Left ventricle myocardium inferior (tissue), 1 donor: ENCODE data around the gene KCNN2. TPM values are rescaled to one million over a fixed set of nuclear protein-coding genes. Genes with fewer than 3 reads are reported as not detected.

Source experiments
- DNase-seq: peaks from one replicate; pipeline ENCODE4 v3.0.0-alpha.2; 2020
- H3K27ac ChIP-seq: fragments of 200-600 bp; replicated peaks from 2 replicates; pipeline ENCODE4 v1.8.0; 2021
- H3K27me3 ChIP-seq: fragments of 200-600 bp; 2 replicates; pipeline ENCODE4 v1.8.0; 2021; ENCODE audit warnings: low read depth
- H3K36me3 ChIP-seq: fragments of 200-600 bp; 2 replicates; pipeline ENCODE4 v1.8.0; 2021
- H3K4me1 ChIP-seq: fragments of 200-600 bp; 2 replicates; pipeline ENCODE4 v1.8.0; 2021
- H3K4me3 ChIP-seq: fragments of 200-600 bp; 2 replicates; pipeline ENCODE4 v1.8.0; 2021; ENCODE audit warnings: mild to moderate bottlenecking, moderate library complexity
- H3K9me3 ChIP-seq: fragments of 200-600 bp; replicated peaks from 2 replicates; pipeline ENCODE4 v1.8.0; 2021
- intact Hi-C: fragments of 100-400 bp; cut with micrococcal nuclease; formaldehyde crosslinking; loops from one replicate; pipeline ENCODE4 v1.11.0; 2022
- total RNA-seq: library from RNA; stranded (reverse); fragmentation: NEBNext Ultra II Directional; extraction: Animal tissue kit (Norgen Biotek cat#: 25700); gene quantifications from one replicate; pipeline ENCODE4 v1.2.1, GENCODE V29; 2021
- TF ChIP-seq, protein P1 (sequence below): fragments of 200-600 bp; IDR thresholded peaks from 2 replicates; pipeline ENCODE4 v1.8.0; 2021; ENCODE audit warnings: antibody characterized with exemption, mild to moderate bottlenecking, borderline replicate concordance
- donor health status: DM: no; HTN: yes; CAD: no; lungs with severe emphysema.

The KCNN2 gene
- total RNA-seq, 1 donor from 2014 or later: 7.2 TPM

- no peaks in the 10 kb centered on the region for H3K27me3 ChIP-seq
- H3K9me3 ChIP-seq: no peaks in the 10 kb centered on the region
- DNase-seq: no peak
- no peak overlapping the region for H3K27ac ChIP-seq
- H3K4me3 ChIP-seq: no peak overlapping the region
- no peaks in the 10 kb centered on the region for H3K4me1 ChIP-seq
- TF ChIP-seq, protein P1, sequence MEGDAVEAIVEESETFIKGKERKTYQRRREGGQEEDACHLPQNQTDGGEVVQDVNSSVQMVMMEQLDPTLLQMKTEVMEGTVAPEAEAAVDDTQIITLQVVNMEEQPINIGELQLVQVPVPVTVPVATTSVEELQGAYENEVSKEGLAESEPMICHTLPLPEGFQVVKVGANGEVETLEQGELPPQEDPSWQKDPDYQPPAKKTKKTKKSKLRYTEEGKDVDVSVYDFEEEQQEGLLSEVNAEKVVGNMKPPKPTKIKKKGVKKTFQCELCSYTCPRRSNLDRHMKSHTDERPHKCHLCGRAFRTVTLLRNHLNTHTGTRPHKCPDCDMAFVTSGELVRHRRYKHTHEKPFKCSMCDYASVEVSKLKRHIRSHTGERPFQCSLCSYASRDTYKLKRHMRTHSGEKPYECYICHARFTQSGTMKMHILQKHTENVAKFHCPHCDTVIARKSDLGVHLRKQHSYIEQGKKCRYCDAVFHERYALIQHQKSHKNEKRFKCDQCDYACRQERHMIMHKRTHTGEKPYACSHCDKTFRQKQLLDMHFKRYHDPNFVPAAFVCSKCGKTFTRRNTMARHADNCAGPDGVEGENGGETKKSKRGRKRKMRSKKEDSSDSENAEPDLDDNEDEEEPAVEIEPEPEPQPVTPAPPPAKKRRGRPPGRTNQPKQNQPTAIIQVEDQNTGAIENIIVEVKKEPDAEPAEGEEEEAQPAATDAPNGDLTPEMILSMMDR: no peak
- H3K36me3 ChIP-seq: no peaks in the 10 kb centered on the region
- intact Hi-C loops: no loop called here
Observed at GRCh38 chr5:114411380-114411931, 49.6 kb downstream of the KCNN2 start.

- no peak for DNase-seq
- Histone ChIP-seq H3K9me3 (no peaks in the 10 kb centered on the region), H3K27me3 (no peaks in the 10 kb centered on the region), H3K4me1 (no peaks in the 10 kb centered on the region), H3K27ac (no peak overlapping the region), H3K4me3 (no peak overlapping the region), H3K36me3 (no peaks in the 10 kb centered on the region)
- TF ChIP-seq, protein P1: no peak
- intact Hi-C loops: no loop called here
Observed at GRCh38 chr5:114412510-114413171, 50.8 kb downstream of the KCNN2 start.

- TF ChIP-seq, protein P1: no peak
- Histone ChIP-seq H3K27ac (no peak overlapping the region), H3K27me3 (no peaks in the 10 kb centered on the region), H3K36me3 (no peaks in the 10 kb centered on the region), H3K4me1 (peaks cover 9% of the 10 kb centered on the region), H3K4me3 (no peak overlapping the region), H3K9me3 (no peaks in the 10 kb centered on the region)
- intact Hi-C loops: no loop called here
- no peak for DNase-seq
Observed at GRCh38 chr5:114415760-114416159, 53.9 kb downstream of the KCNN2 start.

- DNase-seq: no peak
- peaks cover 9% of the 10 kb centered on the region for H3K4me1 ChIP-seq
- H3K9me3 ChIP-seq: no peaks in the 10 kb centered on the region
- intact Hi-C loops: no loop called here
- no peaks in the 10 kb centered on the region for H3K27me3 ChIP-seq
- TF ChIP-seq, protein P1: no peak
- H3K4me3 ChIP-seq: no peak overlapping the region
- H3K27ac ChIP-seq: no peak overlapping the region
- H3K36me3 ChIP-seq: no peaks in the 10 kb centered on the region
Observed at GRCh38 chr5:114416254-114416653, 54.4 kb downstream of the KCNN2 start.

DNA sequence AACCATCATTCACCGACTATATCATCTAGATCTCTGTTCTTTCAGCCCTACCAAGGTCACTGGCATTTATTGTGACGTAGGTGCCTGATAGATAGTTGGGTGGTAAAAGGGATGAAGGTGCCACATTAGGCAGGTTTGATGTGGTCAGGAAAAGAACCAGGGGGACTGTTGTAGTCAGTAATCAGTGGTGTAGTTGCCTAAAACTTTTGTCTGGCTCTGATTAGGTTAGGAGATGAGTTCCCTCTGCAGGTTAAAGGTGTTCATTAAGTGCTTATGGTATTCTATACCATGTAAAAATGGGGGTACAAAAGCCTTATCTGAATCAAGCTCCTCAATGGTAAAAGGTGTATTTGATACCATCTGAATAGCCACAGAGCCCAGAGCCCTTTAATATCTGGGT lies 55.6 kb downstream of the KCNN2 start:
- H3K4me3 ChIP-seq: no peak overlapping the region
- intact Hi-C loops: no loop called here
- DNase-seq: no peak
- no peak overlapping the region for H3K27ac ChIP-seq
- no peaks in the 10 kb centered on the region for H3K9me3 ChIP-seq
- no peaks in the 10 kb centered on the region for H3K36me3 ChIP-seq
- no peaks in the 10 kb centered on the region for H3K27me3 ChIP-seq
- TF ChIP-seq, protein P1: no peak
- H3K4me1 ChIP-seq: peaks cover 9% of the 10 kb centered on the region
